GM19328 (cell line): ENCODE data around the gene LIN9.

Source experiments
- ATAC-seq: cut with Tn5 transposase; IDR thresholded peaks from one replicate; pipeline ENCODE4 v1.9.1; 2021; ENCODE audit warnings: mild to moderate bottlenecking, moderate library complexity; ENCODE audit not compliant: unreplicated experiment

The LIN9 gene

GRCh38 chr1:226322986-226323385 is 14.0 kb upstream of the LIN9 start:
- ATAC-seq: no peak

GRCh38 chr1:226320930-226321329 is 12.0 kb upstream of the LIN9 start:
- ATAC-seq: no peak

- no peak for ATAC-seq
These were observed 9.5 kb upstream of the LIN9 start for GRCh38 chr1:226318471-226318870.

GRCh38 chr1:226314055-226314454 is 5.1 kb upstream of the LIN9 start:
- no peak for ATAC-seq

- ATAC-seq: no peak
These were observed 3.1 kb upstream of the LIN9 start for GRCh38 chr1:226312065-226312464.

GRCh38 chr1:226311376-226311775 is 2.4 kb upstream of the LIN9 start:
- ATAC-seq: no peak

GRCh38 chr1:226310637-226311195 is 1.8 kb upstream of the LIN9 start:
- ATAC-seq: no peak

GRCh38 chr1:226310245-226310540 is 1.2 kb upstream of the LIN9 start:
- no peak for ATAC-seq

GRCh38 chr1:226309398-226310244 is 657 bp upstream of the LIN9 start:
- ATAC-seq: no peak

GRCh38 chr1:226308166-226308722 is 720 bp downstream of the LIN9 start:
- peak; percentile 11 for ATAC-seq

- no peak for ATAC-seq
These were observed 2.5 kb downstream of the LIN9 start for GRCh38 chr1:226306425-226306824.

- no peak for ATAC-seq
These were observed 3.8 kb downstream of the LIN9 start for GRCh38 chr1:226305184-226305583.

- ATAC-seq: no peak
These were observed 4.5 kb downstream of the LIN9 start for GRCh38 chr1:226304291-226304955.

- no peak for ATAC-seq
These were observed 6.2 kb downstream of the LIN9 start for GRCh38 chr1:226302731-226303130.

GRCh38 chr1:226296911-226297310 is 12.1 kb downstream of the LIN9 start:
- ATAC-seq: no peak

GRCh38 chr1:226293553-226293920 is 15.4 kb downstream of the LIN9 start:
- no peak for ATAC-seq

GRCh38 chr1:226292874-226293552 is 16.0 kb downstream of the LIN9 start:
- ATAC-seq: no peak

- no peak for ATAC-seq
These were observed 21.4 kb downstream of the LIN9 start for GRCh38 chr1:226287587-226287986.

GRCh38 chr1:226281058-226281457 is 27.9 kb downstream of the LIN9 start:
- no peak for ATAC-seq

- ATAC-seq: no peak
These were observed 29.5 kb downstream of the LIN9 start for GRCh38 chr1:226279498-226279897.

GRCh38 chr1:226277897-226278296 is 31.1 kb downstream of the LIN9 start:
- no peak for ATAC-seq
